Measurements from ENCODE around the gene RNF115. TPM values are rescaled to one million over a fixed set of nuclear protein-coding genes. Genes with fewer than 3 reads are reported as not detected.
"Not testable (repeated sequence)": the region's sequence is repeated elsewhere in the genome, so short reads cannot be mapped to it uniquely, and the experiment has no call there.

RNF115 gene
- total and polyA plus RNA-seq, 5 experiments from 2014 or later, result 5.8 to 18.9 (median 6.6) TPM

GRCh38 chr1:145765585-145766360 is 58.1 kb downstream of the RNF115 start:
- H3K27ac Mint-ChIP-seq, DNase-seq, H3K4me1 Mint-ChIP-seq, H3K9me3 Mint-ChIP-seq, POLR2A ChIA-PET, H3K27me3 Mint-ChIP-seq, ATAC-seq, H3K4me3 Mint-ChIP-seq: not testable (repeated sequence)
- peaks cover 9 to 58% (median 35%) of the 10 kb centered on the region in 3 donors for H3K36me3 Mint-ChIP-seq

- peaks cover 13 to 58% (median 41%) of the 10 kb centered on the region in 3 donors for H3K36me3 Mint-ChIP-seq
- ATAC-seq, H3K4me1 Mint-ChIP-seq, DNase-seq, H3K9me3 Mint-ChIP-seq, H3K27ac Mint-ChIP-seq, H3K27me3 Mint-ChIP-seq, POLR2A ChIA-PET, H3K4me3 Mint-ChIP-seq: not testable (repeated sequence)
These were observed 58.8 kb downstream of the RNF115 start for GRCh38 chr1:145765127-145765526.

GRCh38 chr1:145764231-145764940 is 59.5 kb downstream of the RNF115 start:
- POLR2A ChIA-PET, result not testable (repeated sequence)
- H3K36me3 Mint-ChIP-seq, result peaks cover 15 to 64% (median 42%) of the 10 kb centered on the region in 3 donors

GRCh38 chr1:145762001-145762400 is 61.9 kb downstream of the RNF115 start:
- H3K27me3 Mint-ChIP-seq, H3K9me3 Mint-ChIP-seq, POLR2A ChIA-PET, ATAC-seq, H3K4me3 Mint-ChIP-seq, H3K4me1 Mint-ChIP-seq, DNase-seq, H3K27ac Mint-ChIP-seq: not testable (repeated sequence)
- H3K36me3 Mint-ChIP-seq, result peaks cover 18 to 64% (median 39%) of the 10 kb centered on the region in 3 donors

More at GRCh38 chr1:145764231-145764940, 59.5 kb downstream of the RNF115 start:
- ATAC-seq, H3K4me3 Mint-ChIP-seq, H3K27me3 Mint-ChIP-seq, DNase-seq, H3K9me3 Mint-ChIP-seq, H3K4me1 Mint-ChIP-seq: not testable (repeated sequence)
- peak overlapping the region in 1 of 10 donors; percentile 56 for H3K27ac Mint-ChIP-seq

- H3K9me3 Mint-ChIP-seq, H3K27me3 Mint-ChIP-seq, H3K27ac Mint-ChIP-seq, H3K4me3 Mint-ChIP-seq, ATAC-seq, H3K4me1 Mint-ChIP-seq, POLR2A ChIA-PET, DNase-seq: not testable (repeated sequence)
- peaks cover 18 to 66% (median 39%) of the 10 kb centered on the region in 3 donors for H3K36me3 Mint-ChIP-seq
These were observed 62.4 kb downstream of the RNF115 start for GRCh38 chr1:145761498-145761897.

GRCh38 chr1:145760395-145760949 is 63.4 kb downstream of the RNF115 start:
- Mint-ChIP-seq H3K36me3 (peaks cover 18 to 69% (median 39%) of the 10 kb centered on the region in 3 donors), H3K27ac (peak overlapping the region in 1 of 10 donors; percentile 43)
- H3K4me1 Mint-ChIP-seq, H3K27me3 Mint-ChIP-seq, H3K4me3 Mint-ChIP-seq, DNase-seq, ATAC-seq, POLR2A ChIA-PET, H3K9me3 Mint-ChIP-seq: not testable (repeated sequence)

GRCh38 chr1:145759721-145760120 is 64.2 kb downstream of the RNF115 start:
- POLR2A ChIA-PET, result no interaction called here
- Mint-ChIP-seq H3K36me3 (peaks cover 18 to 72% (median 41%) of the 10 kb centered on the region in 3 donors), H3K4me1 (peaks cover 0 to 4% (median 3%) of the 10 kb centered on the region in 4 donors), H3K4me3 (no peak overlapping the region), H3K27me3 (no peaks in the 10 kb centered on the region), H3K27ac (no peak overlapping the region), H3K9me3 (peaks cover 0 to 2% (median 0%) of the 10 kb centered on the region in 9 donors)
- no peak for DNase-seq
- ATAC-seq, result no peak

- Mint-ChIP-seq H3K27ac (no peak overlapping the region), H3K36me3 (peaks cover 18 to 74% (median 44%) of the 10 kb centered on the region in 3 donors), H3K27me3 (no peaks in the 10 kb centered on the region), H3K4me3 (no peak overlapping the region), H3K4me1 (peaks cover 0 to 4% (median 2%) of the 10 kb centered on the region in 4 donors), H3K9me3 (peaks cover 0 to 2% (median 0%) of the 10 kb centered on the region in 9 donors)
- ATAC-seq, result no peak
- no peak for DNase-seq
- POLR2A ChIA-PET, result no interaction called here
These were observed 65.3 kb downstream of the RNF115 start for GRCh38 chr1:145758575-145758974.

- H3K9me3 Mint-ChIP-seq, result peaks cover 0 to 2% (median 0%) of the 10 kb centered on the region in 9 donors
- no peak overlapping the region for H3K27ac Mint-ChIP-seq
- DNase-seq (no peak), ATAC-seq (no peak)
- peaks cover 17 to 73% (median 44%) of the 10 kb centered on the region in 3 donors for H3K36me3 Mint-ChIP-seq
- H3K4me1 Mint-ChIP-seq, result peaks cover 0 to 4% (median 2%) of the 10 kb centered on the region in 4 donors
- H3K27me3 Mint-ChIP-seq, result no peaks in the 10 kb centered on the region
- POLR2A ChIA-PET, result no interaction called here
- H3K4me3 Mint-ChIP-seq, result no peak overlapping the region
These were observed 65.8 kb downstream of the RNF115 start for GRCh38 chr1:145758116-145758515.

- DNase-seq, result no peak
- POLR2A ChIA-PET, result no interaction called here
- Mint-ChIP-seq H3K27ac (no peak overlapping the region), H3K36me3 (peaks cover 11 to 74% (median 44%) of the 10 kb centered on the region in 3 donors), H3K4me3 (no peak overlapping the region), H3K9me3 (no peaks in the 10 kb centered on the region), H3K27me3 (no peaks in the 10 kb centered on the region), H3K4me1 (peaks cover 0 to 4% (median 2%) of the 10 kb centered on the region in 4 donors)
- no peak for ATAC-seq
These were observed 66.5 kb downstream of the RNF115 start for GRCh38 chr1:145757420-145757819.

GRCh38 chr1:145751491-145752037 is 72.3 kb downstream of the RNF115 start:
- Mint-ChIP-seq H3K4me1 (peaks cover 0 to 1% (median 0%) of the 10 kb centered on the region in 4 donors), H3K9me3 (no peaks in the 10 kb centered on the region), H3K27ac (peak overlapping the region in 2 of 10 donors; percentile 2 to 41), H3K27me3 (no peaks in the 10 kb centered on the region), H3K4me3 (no peak overlapping the region), H3K36me3 (peaks cover 0 to 86% (median 34%) of the 10 kb centered on the region in 3 donors)
- ATAC-seq, result no peak
- no peak for DNase-seq
- POLR2A ChIA-PET, result no interaction called here

- H3K27ac Mint-ChIP-seq, result no peak overlapping the region
- POLR2A ChIA-PET, result interaction anchor here (0.6 kb wide), 1 partner anchor 36 kb away, joined by 9 read pairs; no protein-coding TSS in a partner anchor
- peaks cover 0 to 86% (median 29%) of the 10 kb centered on the region in 3 donors for H3K36me3 Mint-ChIP-seq
- H3K9me3 Mint-ChIP-seq, result no peaks in the 10 kb centered on the region
- H3K4me1 Mint-ChIP-seq, result peaks cover 0 to 1% (median 0%) of the 10 kb centered on the region in 4 donors
- H3K4me3 Mint-ChIP-seq, result no peak overlapping the region
- ATAC-seq (no peak), DNase-seq (no peak)
- H3K27me3 Mint-ChIP-seq, result no peaks in the 10 kb centered on the region
These were observed 73.5 kb downstream of the RNF115 start for GRCh38 chr1:145750426-145750825.
